Tibial nerve (tissue), 4 donors: ENCODE data around the gene SMAD3. TPM values are rescaled to one million over a fixed set of nuclear protein-coding genes. Genes with fewer than 3 reads are reported as not detected.
A peak's percentile ranks its signal among the peaks of the same experiment; 100 is the strongest.

ENCODE experiments used
- DNase-seq, 2 donors: peaks; one replicate each; pipeline ENCODE4 v3.0.0-alpha.2; 2019; ENCODE audit warnings: low spot score in 2 of 2
- H3K27ac ChIP-seq, 4 donors: fragments of 200-600 bp; sonication (generic) in 3 of 4; one replicate each; pipeline ENCODE4 v1.5.1; 2017 to 2019; ENCODE audit warnings: mild to moderate bottlenecking in 1 of 4
- H3K27me3 ChIP-seq, 2 donors: fragments of 200-600 bp; sonication (generic) in 1 of 2; one replicate each; pipeline versions ENCODE4 v1.5.1 to v1.6.0; 2017 to 2019
- H3K36me3 ChIP-seq, 3 donors: fragments of 200-600 bp; sonication (generic); one replicate each; pipeline ENCODE4 v1.5.1; 2018 to 2019
- H3K4me1 ChIP-seq, 4 donors: fragments of 200-600 bp; sonication (generic) in 3 of 4; one replicate each; pipeline ENCODE4 v1.5.1; 2017 to 2019
- H3K4me3 ChIP-seq, 4 donors: fragments of 200-600 bp; sonication (generic) in 3 of 4; one replicate each; pipeline ENCODE4 v1.5.1; 2017 to 2019; ENCODE audit warnings: mild to moderate bottlenecking in 1 of 4, moderate library complexity in 1 of 4
- H3K9me3 ChIP-seq, 4 donors: fragments of 200-600 bp; sonication (generic) in 3 of 4; one replicate each; pipeline ENCODE4 v1.5.1; 2017 to 2019
- EP300 ChIP-seq, 2 donors: sonication (generic); formaldehyde crosslinking; IDR thresholded peaks; one replicate each; pipeline ENCODE4 v1.6.1; 2017; ENCODE audit warnings: antibody characterized with exemption in 2 of 2, mild to moderate bottlenecking in 1 of 2
- POLR2A ChIP-seq, 2 donors: fragments of 450-650 bp; IDR thresholded peaks; one replicate each; pipeline ENCODE4 v1.6.1; 2017; ENCODE audit warnings: antibody characterized with exemption in 2 of 2, mild to moderate bottlenecking in 2 of 2, moderate library complexity in 2 of 2
- WGBS, 2 donors: methylation state at CpG; one replicate each; pipeline ENCODE4 v1.1.5; 2018; 5-methylcytosine and 5-hydroxymethylcytosine counted together
- total RNA-seq, 4 donors: library from RNA; depleted of rRNA; stranded (reverse); fragments of >200 nt; gene quantifications; one replicate each; pipeline ENCODE4 v1.1.0, GENCODE V29; 2016
- TF ChIP-seq, protein P1 (sequence below), 5 experiments: fragments of 200-600 bp in 3 of 5; fragments of 450-650 bp in 2 of 5; sonication (generic) in 3 of 5; IDR thresholded peaks; one replicate each; pipeline ENCODE4 v1.5.1; 2016 to 2019; ENCODE audit warnings: antibody characterized with exemption in 5 of 5, mild to moderate bottlenecking in 3 of 5, moderate library complexity in 2 of 5

Gene SMAD3
- total RNA-seq, 4 donors from 2014 or later = 36.3 to 68.6 (median 44.1) TPM

DNA sequence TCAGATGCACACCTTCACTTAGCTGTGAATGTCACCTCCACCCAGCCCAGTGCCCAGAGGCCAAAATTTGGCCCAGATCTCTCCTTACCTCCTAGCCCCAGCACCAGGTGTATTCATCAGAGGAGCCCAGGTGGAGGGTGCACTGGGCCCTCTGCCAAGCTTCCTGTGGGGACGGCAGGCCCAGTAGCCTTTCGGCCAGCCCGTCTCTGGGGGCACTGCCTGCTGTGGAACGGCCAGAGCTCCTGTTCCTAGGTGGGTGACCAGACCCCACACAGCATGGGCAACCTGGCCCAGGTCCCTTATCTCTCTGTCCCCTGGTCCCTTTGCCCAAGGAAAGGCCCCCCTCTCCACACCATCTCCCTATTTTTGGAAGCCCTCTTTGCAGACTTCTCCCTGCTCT, 121.3 kb downstream of the SMAD3 start:
- DNase-seq = no peak
- peaks cover 0 to 77% (median 15%) of the 10 kb centered on the region in 4 donors for H3K4me1 ChIP-seq
- H3K36me3 ChIP-seq = peaks cover 0 to 79% (median 6%) of the 10 kb centered on the region in 3 donors
- 80 to 81% methylated on average over 4 of the region's 4 CpGs for WGBS, 2 donors
- H3K4me3 ChIP-seq = no peak overlapping the region
- no peaks in the 10 kb centered on the region for H3K27me3 ChIP-seq
- peak overlapping the region in 2 of 4 donors; percentile 86 to 89 for H3K27ac ChIP-seq
- no peaks in the 10 kb centered on the region for H3K9me3 ChIP-seq
- TF ChIP-seq EP300 (IDR thresholded peaks at IDR 0.05) (no peak), POLR2A (IDR thresholded peaks at IDR 0.05) (no peak)
- TF ChIP-seq, protein P1, sequence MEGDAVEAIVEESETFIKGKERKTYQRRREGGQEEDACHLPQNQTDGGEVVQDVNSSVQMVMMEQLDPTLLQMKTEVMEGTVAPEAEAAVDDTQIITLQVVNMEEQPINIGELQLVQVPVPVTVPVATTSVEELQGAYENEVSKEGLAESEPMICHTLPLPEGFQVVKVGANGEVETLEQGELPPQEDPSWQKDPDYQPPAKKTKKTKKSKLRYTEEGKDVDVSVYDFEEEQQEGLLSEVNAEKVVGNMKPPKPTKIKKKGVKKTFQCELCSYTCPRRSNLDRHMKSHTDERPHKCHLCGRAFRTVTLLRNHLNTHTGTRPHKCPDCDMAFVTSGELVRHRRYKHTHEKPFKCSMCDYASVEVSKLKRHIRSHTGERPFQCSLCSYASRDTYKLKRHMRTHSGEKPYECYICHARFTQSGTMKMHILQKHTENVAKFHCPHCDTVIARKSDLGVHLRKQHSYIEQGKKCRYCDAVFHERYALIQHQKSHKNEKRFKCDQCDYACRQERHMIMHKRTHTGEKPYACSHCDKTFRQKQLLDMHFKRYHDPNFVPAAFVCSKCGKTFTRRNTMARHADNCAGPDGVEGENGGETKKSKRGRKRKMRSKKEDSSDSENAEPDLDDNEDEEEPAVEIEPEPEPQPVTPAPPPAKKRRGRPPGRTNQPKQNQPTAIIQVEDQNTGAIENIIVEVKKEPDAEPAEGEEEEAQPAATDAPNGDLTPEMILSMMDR (IDR thresholded peaks at IDR 0.05) = no peak

GRCh38 chr15:67187351-67187854, 122.0 kb downstream of the SMAD3 start:
- H3K4me3 ChIP-seq = no peak overlapping the region
- no peaks in the 10 kb centered on the region for H3K9me3 ChIP-seq
- TF ChIP-seq, protein P1 (IDR thresholded peaks at IDR 0.05) = no peak
- TF ChIP-seq POLR2A (IDR thresholded peaks at IDR 0.05) (no peak), EP300 (IDR thresholded peaks at IDR 0.05) (no peak)
- H3K36me3 ChIP-seq = peaks cover 0 to 79% (median 6%) of the 10 kb centered on the region in 3 donors
- no peaks in the 10 kb centered on the region for H3K27me3 ChIP-seq
- WGBS, 2 donors = 93 to 97% methylated on average over 8 to 12 of the region's 12 CpGs
- H3K4me1 ChIP-seq = peaks cover 0 to 77% (median 15%) of the 10 kb centered on the region in 4 donors
- H3K27ac ChIP-seq = peak overlapping the region in 2 of 4 donors; percentile 86 to 89
- DNase-seq = no peak

DNA sequence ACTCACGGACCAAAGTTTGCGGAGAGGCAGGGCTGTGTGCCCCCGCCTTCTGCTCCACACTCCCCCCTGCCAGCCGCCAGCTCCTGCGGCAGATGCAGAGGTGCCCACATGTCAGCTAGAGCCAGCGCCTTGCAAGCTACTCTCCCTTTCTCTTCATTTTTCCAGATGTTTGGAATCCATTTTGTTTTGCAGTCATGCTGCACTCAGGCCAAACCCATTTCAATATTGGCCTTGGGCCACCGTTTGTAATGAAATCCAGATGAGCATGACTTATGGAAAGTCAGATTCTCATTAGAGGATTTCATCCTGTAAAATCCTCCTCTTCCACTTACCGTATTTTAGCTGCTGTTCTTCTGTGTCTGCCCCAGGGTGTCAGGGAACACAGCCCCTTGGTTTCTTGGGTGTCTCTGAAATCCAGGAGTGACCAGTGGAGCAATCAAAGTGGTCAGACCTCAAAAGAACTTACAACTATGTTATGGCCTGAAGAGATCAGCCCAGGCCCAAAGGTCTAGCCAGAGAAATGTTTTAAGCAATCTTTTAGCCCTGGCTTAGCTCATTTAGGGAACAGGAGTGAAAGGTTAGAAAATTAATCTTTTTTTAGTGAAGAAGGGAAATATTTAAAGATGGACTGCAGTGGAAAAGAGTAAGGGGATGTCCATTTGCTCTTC, 123.3 kb downstream of the SMAD3 start:
- TF ChIP-seq, protein P1 (IDR thresholded peaks at IDR 0.05) = no peak
- peak in 1 of 2 donors; percentile 84 for TF ChIP-seq EP300 (IDR thresholded peaks at IDR 0.05)
- H3K27ac ChIP-seq = peak overlapping the region; percentile 63 to 89 (median 82)
- no peak overlapping the region for H3K4me3 ChIP-seq
- peak in 1 of 2 donors; percentile 86 for DNase-seq
- H3K9me3 ChIP-seq = no peaks in the 10 kb centered on the region
- 61 to 69% methylated on average over 8 of the region's 8 CpGs for WGBS, 2 donors
- peaks cover 0 to 72% (median 15%) of the 10 kb centered on the region in 4 donors for H3K4me1 ChIP-seq
- peaks cover 0 to 87% (median 6%) of the 10 kb centered on the region in 3 donors for H3K36me3 ChIP-seq
- no peaks in the 10 kb centered on the region for H3K27me3 ChIP-seq

- Histone ChIP-seq H3K27me3 (no peaks in the 10 kb centered on the region), H3K9me3 (no peaks in the 10 kb centered on the region), H3K4me1 (peaks cover 0 to 72% (median 15%) of the 10 kb centered on the region in 4 donors), H3K36me3 (peaks cover 0 to 89% (median 6%) of the 10 kb centered on the region in 3 donors), H3K4me3 (no peak overlapping the region), H3K27ac (peak overlapping the region; percentile 63 to 89 (median 82))
- no peak for TF ChIP-seq POLR2A (IDR thresholded peaks at IDR 0.05)
- TF ChIP-seq EP300 (IDR thresholded peaks at IDR 0.05) = peak; percentile 51 to 90
- TF ChIP-seq, protein P1 (IDR thresholded peaks at IDR 0.05) = no peak
- 75 to 81% methylated on average over 22 to 26 of the region's 26 CpGs for WGBS, 2 donors
- DNase-seq = peak; percentile 86 to 93
Observed at GRCh38 chr15:67189326-67190051, 124.1 kb downstream of the SMAD3 start.
